Measurements from ENCODE around the gene UBR3. TPM values are rescaled to one million over a fixed set of nuclear protein-coding genes. Genes with fewer than 3 reads are reported as not detected.

Gene UBR3
- total RNA-seq, 1 experiment from 2014 or later, result 15.3 TPM

DNA sequence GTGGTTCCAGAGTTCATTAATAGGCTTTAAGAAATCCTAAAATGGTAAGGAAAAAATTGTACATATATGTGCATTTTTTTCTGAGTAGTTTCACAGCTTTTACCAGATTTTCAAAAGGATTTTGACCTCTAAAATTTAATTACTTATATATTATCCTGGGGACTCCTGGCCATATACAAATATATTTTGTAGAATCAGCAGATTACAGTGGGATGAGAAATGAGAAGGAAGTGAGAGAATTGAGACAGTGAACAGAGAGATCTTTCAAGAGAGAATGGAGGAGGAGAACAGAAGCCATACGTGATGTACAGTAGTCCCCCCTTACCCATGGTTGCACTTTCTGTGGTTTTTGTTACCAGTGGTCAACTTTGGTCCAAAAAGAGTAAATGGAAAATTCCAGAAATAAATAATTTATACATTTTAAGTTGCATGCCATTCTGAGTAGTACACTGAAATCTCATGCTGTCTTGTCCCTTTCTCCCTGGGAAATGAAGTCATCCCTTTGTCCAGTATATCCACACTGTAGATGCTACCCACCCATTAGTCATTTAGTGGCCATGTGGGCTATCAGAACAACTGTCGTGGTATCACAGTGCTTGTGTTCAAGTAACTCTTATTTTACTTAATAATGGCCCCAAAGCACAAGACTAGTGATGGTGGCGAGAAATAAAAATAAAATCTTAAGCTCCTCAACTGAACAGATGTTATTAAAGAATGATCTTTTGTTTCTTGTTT is 220.2 kb downstream of the UBR3 start:
- DNase-seq (ENCODE audit: low read depth), result no peak

GRCh38 chr2:170052151-170052550 is 224.9 kb downstream of the UBR3 start:
- peak; percentile 32 for DNase-seq (ENCODE audit: low read depth)

DNA sequence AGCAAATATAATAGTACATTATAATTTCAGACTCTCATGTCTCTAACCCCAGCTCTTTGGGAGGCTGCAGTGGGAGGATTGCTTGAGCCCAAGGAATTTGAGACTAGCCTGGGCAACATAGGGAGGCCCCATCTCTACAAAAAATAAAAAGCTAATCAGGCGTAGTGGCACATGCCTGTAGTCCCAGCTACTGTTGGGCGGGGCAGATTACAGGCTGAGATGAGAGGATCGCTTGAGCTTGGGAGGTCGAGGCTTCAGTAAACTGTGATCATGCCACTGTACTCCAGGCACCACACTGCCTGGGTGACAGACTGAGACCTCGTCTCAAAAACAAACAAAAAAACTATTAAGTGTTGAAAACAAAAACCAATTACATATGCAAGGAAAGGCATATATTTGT is 227.7 kb downstream of the UBR3 start:
- DNase-seq (ENCODE audit: low read depth), result no peak

- no peak for DNase-seq (ENCODE audit: low read depth)
Observed at GRCh38 chr2:170056900-170057299, 229.6 kb downstream of the UBR3 start.

- DNase-seq (ENCODE audit: low read depth), result no peak
Observed at GRCh38 chr2:170063456-170064235, 236.4 kb downstream of the UBR3 start.

DNA sequence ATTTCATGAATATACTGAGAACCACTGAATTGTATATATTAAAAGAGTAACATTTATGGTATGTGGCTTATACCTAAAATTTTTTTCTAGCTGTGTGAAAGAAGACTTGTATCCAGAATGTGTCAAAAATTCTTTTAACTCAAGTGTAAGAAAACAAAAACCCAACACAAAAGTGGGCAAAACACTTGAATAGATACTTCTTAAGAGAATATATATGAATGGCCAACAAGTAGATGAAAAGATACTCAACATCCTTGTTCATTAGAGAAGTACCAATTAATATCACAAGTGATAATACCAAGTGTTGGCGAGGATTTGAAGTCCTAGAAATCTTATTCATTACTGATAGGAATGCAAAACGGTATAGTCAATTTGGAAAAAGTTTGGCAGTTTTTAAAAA is 243.5 kb downstream of the UBR3 start:
- no peak for DNase-seq (ENCODE audit: low read depth)

GRCh38 chr2:170073288-170073687 is 246.0 kb downstream of the UBR3 start:
- DNase-seq (ENCODE audit: low read depth), result peak; percentile 52

DNA sequence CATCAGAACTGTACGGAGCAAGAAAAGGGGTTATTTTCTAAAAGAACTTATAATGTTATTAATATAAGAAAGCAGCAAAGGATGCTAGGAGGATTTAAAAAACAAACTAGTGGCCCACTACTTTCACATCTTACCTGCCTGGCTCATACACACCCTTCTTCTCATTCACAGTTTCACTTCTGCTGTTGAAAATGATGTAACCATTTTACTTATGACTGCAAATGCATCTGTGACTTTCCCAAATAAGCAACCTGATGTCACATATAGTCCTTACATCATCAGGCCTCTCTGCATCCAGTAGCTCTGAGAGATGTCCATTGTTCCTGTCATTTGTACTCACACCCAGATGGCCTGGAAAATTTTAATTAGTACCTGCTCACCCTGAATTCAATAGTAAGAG is 248.9 kb downstream of the UBR3 start:
- no peak for DNase-seq (ENCODE audit: low read depth)

DNA sequence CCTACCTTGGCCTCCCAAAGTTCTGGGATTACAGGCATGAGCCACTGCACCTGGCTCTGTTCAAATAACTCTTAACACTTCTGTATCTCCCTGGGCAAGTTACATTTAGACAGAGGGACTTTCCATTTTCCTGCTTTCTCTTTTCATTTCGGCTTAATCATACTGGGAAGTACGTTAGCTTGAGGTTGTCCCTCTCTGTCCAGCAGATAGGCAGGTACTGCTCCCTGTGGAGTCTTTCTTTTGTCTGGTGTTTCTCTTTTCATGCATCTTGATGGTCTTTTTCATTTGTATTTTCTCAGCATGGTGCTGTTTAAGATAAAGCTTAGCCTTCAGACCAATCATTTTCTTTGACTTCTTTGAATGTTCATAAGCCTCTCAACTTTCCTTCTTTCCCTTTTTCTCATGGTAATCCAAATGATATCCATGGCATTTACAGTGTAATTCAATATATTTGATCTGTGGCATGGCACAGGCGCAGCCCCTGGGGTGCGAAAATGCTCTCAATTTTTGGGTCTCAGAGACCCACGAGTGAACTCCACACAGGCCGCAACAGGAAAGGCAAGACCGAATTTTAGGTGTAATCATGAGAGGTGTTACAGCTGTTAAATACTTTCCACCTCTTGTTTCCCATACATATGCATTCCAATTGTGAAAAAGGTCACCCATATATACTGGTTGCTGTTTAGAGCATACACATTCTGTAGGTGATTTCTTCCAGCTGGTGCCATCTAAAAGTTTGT is 250.7 kb downstream of the UBR3 start:
- DNase-seq (ENCODE audit: low read depth), result no peak

DNA sequence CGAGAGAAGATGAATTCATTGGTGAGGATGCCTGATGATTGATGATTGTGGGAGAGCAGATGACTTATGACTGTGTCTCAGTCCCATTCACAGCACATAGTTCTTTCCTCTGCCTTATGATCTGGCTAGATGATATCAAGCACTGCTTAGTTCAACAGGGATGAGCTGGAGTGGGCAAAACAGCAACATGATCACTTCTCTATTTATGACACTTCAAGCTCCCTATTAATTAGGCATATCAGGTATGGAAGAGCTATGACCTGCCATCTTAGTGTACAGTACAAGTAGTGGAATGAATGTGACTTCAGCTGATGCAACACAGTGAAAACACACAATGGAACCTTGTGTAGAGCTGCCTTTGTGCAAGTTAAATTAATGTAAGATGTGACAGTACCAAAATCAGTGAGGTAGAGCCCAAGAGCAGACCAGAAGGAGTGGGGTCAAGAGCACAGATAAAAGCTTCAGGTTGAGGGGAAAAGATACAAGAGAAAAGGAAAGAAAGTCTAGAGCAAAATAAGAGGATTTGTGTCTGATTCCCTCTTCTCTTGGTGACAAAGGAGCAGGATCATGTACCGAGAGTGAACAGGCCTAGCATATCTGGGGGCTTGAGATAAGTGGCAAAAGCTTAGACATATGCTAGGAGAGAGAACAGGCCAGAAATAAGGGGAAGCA is 257.7 kb downstream of the UBR3 start:
- DNase-seq (ENCODE audit: low read depth), result no peak

DNA sequence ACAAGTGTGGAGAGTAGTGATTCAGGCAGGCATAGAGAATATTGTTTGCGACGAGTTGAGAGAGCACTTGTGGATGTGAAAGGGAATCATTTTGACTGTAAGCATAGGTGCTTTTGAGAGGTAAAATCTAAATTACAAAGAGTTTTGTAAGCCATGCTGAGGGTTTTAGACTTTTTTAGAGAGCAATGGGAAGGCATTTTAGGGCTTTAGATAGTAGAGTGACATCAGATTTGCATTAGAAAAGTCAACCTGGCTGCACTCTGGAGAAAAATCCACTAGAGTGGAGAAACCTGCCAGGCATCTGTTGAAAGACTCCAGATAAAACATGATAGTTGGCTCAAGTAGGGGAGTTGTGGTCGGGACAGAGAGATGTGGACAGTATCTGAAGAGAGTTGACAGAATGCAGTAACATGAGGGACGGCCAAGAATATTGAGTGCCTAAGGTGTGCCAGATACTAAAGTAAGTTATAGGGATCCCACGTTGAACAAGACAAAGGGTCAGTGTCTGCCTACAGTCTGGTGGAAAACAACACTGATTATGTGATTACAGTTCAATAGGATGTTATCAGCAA is 258.9 kb downstream of the UBR3 start:
- no peak for DNase-seq (ENCODE audit: low read depth)

DNA sequence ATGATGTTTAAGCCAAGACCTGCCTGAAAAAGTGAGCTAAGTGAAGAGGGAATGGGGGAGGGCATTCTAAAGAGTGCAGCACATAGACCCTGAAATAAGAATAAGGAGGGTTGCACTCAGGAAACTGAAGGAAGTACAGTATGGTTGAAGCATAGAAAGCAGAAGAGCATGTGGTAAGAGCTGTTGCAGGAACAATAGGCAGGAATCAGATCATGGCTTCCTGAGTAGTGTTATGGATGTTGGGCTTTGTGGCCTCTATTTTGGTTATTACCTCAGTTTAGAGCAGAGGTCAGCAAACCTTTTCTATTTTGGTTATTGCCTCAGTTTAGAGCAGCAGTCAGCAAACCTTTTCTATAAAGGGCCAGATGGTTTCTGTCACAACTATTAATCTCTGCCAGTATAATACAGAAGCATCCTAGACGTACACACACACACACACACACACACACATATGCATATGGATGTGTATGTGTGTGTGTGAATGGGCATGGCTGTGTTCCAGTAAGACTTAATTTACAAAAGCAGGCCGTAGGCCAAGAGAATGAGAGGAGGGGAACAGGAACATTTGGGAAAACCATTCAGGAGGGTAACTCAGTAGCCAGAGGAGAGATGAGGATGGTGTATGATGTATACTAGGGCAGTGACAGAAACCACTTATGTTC is 259.6 kb downstream of the UBR3 start:
- DNase-seq (ENCODE audit: low read depth), result no peak

GRCh38 chr2:170087413-170087793 is 260.1 kb downstream of the UBR3 start:
- peak; percentile 7 for DNase-seq (ENCODE audit: low read depth)

DNA sequence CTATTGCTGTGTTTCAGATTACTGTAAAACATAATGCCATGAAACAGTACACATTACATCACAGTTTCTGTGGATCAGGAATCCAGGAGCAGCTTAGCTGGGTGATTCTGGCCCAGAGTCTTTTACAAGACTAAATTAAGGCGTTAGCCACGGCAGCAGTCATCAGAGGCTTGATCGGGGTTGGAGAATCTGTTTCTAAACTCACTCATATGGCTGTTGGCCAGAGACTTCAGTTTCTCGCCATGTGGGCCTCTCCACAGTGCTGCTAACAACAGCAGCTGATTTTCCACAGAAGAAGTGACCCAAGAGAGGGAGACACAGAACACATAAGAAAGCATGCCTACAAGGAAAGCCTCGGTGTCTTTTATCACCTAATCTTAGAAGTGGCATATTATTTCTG is 261.5 kb downstream of the UBR3 start:
- DNase-seq (ENCODE audit: low read depth), result no peak

DNA sequence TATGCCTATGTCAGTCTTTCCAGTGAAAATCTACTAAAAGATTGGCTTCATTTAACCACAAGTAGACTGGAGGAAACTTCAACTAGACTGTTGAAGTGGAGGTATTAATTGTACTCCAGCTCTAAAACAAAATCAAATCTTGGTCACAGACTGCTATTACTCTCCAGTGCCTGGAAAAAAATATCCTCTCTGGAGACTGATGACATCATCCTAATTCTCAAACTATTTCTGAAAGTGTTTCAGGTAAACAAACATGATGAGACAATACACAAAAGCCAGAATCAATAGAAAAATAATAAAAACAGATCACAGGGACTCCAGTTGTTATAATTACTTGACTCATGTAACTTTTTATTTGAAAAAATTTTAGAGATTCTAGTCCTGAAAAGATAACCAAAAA is 263.0 kb downstream of the UBR3 start:
- DNase-seq (ENCODE audit: low read depth), result no peak

DNA sequence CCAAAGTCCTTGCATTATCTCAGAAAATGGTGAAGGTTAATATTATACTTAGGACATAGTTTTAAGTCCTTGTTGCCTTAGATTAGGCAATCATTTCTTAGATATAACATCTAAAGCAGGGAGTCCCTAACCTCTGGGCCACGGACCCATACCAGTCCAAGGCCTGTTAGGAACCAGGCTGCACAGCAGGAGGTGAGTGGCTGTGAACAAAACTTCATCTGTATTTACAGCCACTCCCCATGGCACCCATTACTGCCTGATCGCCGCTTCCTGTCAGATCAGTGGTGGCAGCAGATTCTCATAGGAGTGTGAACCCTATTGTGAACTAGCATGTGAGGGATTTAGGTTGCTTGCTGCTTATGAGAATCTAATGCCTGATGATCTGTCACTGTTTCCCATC is 264.2 kb downstream of the UBR3 start:
- no peak for DNase-seq (ENCODE audit: low read depth)

- DNase-seq (ENCODE audit: low read depth), result no peak
Observed at GRCh38 chr2:170092436-170093060, 265.3 kb downstream of the UBR3 start.

DNA sequence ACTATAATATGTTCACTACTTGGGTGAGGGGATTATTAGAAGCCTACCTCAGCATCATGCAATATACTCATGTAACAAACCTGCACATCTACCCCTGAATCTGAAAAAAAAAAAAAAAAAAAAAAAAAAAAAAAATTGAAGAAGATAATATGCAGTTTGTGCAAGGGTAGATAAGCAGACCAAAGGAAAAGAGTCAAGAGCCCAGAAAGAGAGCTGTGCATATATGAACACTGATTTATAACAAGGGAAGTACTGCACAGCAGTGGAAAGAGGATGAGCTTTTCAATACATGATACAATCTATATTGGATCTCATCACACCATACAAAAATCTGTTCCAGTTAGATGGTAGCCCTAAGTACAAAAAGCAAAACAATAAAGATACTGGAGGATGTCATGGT is 268.1 kb downstream of the UBR3 start:
- DNase-seq (ENCODE audit: low read depth), result no peak

DNA sequence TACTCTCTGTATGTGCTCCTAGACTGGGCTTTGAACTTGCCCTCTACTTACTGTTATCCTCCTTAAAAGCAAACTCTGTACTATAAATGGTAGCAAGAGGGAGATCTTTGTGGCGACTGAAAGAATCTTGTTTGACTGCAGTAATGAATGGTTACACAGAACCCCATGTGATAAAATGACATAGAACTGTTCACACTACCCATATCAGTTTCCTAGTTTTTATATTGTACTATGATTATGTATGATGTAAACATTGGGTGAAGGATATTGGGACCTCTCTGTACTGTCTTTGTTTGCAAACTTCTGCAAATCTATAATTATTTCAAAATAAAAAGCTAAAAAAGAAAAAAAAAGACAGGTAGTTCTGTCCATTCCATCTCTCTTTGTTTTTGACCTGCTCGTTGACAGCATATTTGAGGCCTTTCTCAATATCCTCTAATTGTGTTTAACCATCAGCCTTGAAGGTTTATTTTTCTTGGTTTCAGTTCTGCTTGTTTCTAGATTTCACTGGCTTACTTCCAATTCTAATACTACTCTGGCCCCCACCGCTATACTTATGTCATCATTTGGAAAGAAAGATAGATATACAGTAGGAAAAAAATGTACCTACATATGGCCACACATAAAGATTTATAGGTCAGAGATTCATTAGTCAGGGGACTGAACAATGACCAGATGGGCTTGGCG is 271.5 kb downstream of the UBR3 start:
- DNase-seq (ENCODE audit: low read depth), result no peak

GRCh38 chr2:170101789-170102188 is 274.5 kb downstream of the UBR3 start:
- no peak for DNase-seq (ENCODE audit: low read depth)
